Lower leg skin (tissue), 3 donors: ENCODE measurements around the gene TMEM141.

Experiments used
- CTCF ChIP-seq, 3 donors: fragments of 450-650 bp; IDR thresholded peaks; one replicate each; pipeline ENCODE4 v1.5.1; 2016; ENCODE audit warnings: antibody characterized with exemption in 3 of 3, mild to moderate bottlenecking in 3 of 3, moderate library complexity in 2 of 3
- POLR2A ChIP-seq, 2 donors: fragments of 450-650 bp; IDR thresholded peaks; one replicate each; pipeline ENCODE4 v1.6.1; 2016 to 2017; ENCODE audit warnings: antibody characterized with exemption in 2 of 2, mild to moderate bottlenecking in 1 of 2, moderate library complexity in 1 of 2

DNA sequence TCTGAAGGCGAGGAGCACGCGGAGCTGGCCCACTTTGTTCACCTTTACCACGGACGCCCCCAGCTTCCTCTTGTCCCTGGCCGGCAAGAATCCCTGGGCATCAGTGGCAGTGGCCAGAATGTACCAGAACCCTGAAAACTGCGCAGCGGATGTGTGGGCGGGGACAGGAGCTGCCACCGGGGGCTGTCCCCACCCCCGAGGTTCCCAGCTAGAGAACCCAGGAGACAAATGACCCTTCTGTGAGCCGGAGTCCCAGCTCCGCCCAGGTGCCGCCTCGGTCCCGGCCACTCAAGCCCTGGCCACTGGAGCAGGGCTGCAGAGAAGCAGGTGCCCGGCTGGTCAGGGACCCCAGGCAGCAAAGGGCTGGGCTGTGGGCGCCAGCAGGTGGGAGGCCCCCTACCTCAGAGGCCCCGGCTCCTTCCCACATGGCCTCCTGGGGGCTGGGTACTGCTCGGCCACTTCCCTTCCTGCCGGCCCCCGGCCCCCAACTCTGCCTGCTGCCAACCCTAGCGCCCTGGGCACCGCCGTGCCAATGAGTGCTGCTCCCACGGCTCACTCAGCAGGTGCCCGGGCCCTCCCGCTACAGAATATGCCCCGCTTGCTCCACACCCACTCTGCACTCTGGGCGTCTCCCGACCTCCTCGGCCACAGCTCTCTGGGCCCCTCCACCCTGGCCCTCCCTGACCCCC, 49.1 kb upstream of the TMEM141 start:
- TF ChIP-seq CTCF (IDR thresholded peaks at IDR 0.05) (no peak), POLR2A (IDR thresholded peaks at IDR 0.05) (no peak)
